NB4 (cell line): ENCODE data around the gene KASH5.

Experiments used
- DNase-seq: peaks from one replicate; pipeline ENCODE4 v3.0.0; 2010; ENCODE audit warnings: low read depth
- H3K4me3 ChIP-seq: one replicate; pipeline ENCODE4 v1.5.1; 2011; ENCODE audit warnings: mild to moderate bottlenecking, low read depth, low read length, moderate library complexity
- MYC ChIP-seq: IDR thresholded peaks from 2 replicates; pipeline ENCODE4 v1.6.1; 2011; ENCODE audit warnings: low read depth, low read length
- POLR2A ChIP-seq: IDR thresholded peaks from 2 replicates; pipeline ENCODE4 v1.6.1; 2011; ENCODE audit warnings: mild to moderate bottlenecking; ENCODE audit not compliant: insufficient read length; ENCODE audit errors: extremely low read depth
- TF ChIP-seq, protein P1 (sequence below): IDR thresholded peaks from 2 replicates; pipeline ENCODE4 v1.6.1; 2011; ENCODE audit warnings: low read depth, low read length
- TF ChIP-seq, protein P2 (sequence below): IDR thresholded peaks from one replicate; pipeline ENCODE4 v1.5.1; 2012; ENCODE audit warnings: low read depth, low read length

Gene KASH5, protein sequence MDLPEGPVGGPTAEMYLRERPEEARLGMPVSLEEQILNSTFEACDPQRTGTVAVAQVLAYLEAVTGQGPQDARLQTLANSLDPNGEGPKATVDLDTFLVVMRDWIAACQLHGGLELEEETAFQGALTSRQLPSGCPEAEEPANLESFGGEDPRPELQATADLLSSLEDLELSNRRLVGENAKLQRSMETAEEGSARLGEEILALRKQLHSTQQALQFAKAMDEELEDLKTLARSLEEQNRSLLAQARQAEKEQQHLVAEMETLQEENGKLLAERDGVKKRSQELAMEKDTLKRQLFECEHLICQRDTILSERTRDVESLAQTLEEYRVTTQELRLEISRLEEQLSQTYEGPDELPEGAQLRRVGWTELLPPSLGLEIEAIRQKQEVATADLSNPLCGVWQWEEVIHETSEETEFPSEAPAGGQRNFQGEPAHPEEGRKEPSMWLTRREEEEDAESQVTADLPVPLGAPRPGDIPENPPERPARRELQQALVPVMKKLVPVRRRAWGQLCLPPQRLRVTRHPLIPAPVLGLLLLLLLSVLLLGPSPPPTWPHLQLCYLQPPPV

DNA sequence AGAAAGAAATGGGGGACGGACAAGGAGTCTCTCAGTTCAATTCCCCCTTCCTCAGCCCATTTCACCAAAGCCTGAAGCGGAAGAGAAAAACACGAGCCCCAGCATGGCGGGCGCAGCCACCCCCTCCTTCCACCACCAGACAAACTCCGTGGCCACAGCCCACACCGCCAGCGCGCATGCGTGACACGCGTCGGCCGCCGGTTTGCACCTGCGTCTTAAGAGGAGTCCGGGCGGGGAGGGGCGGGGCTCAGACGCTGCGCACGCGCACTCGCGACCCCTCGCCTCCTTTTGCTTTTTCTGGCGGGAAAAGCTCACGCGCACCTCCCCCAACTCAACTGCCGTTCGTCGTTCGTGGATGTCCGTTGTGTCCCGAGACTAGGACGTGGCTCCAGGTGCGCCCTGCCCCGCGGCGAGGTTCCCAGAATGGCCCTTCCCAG is at the start of gene KASH5:
Gene KASH5 (plus strand): TSS at position 314 of the 437 bp plus-strand sequence. CDS start 2,635 bp downstream, outside the sequence.
- DNase-seq: no peak
- TF ChIP-seq MYC (no peak), POLR2A (no peak)
- TF ChIP-seq, protein P1, sequence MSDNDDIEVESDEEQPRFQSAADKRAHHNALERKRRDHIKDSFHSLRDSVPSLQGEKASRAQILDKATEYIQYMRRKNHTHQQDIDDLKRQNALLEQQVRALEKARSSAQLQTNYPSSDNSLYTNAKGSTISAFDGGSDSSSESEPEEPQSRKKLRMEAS: no peak
- TF ChIP-seq, protein P2, sequence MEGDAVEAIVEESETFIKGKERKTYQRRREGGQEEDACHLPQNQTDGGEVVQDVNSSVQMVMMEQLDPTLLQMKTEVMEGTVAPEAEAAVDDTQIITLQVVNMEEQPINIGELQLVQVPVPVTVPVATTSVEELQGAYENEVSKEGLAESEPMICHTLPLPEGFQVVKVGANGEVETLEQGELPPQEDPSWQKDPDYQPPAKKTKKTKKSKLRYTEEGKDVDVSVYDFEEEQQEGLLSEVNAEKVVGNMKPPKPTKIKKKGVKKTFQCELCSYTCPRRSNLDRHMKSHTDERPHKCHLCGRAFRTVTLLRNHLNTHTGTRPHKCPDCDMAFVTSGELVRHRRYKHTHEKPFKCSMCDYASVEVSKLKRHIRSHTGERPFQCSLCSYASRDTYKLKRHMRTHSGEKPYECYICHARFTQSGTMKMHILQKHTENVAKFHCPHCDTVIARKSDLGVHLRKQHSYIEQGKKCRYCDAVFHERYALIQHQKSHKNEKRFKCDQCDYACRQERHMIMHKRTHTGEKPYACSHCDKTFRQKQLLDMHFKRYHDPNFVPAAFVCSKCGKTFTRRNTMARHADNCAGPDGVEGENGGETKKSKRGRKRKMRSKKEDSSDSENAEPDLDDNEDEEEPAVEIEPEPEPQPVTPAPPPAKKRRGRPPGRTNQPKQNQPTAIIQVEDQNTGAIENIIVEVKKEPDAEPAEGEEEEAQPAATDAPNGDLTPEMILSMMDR: no peak
- no peak within 1 kb of the TSS for H3K4me3 ChIP-seq

DNA sequence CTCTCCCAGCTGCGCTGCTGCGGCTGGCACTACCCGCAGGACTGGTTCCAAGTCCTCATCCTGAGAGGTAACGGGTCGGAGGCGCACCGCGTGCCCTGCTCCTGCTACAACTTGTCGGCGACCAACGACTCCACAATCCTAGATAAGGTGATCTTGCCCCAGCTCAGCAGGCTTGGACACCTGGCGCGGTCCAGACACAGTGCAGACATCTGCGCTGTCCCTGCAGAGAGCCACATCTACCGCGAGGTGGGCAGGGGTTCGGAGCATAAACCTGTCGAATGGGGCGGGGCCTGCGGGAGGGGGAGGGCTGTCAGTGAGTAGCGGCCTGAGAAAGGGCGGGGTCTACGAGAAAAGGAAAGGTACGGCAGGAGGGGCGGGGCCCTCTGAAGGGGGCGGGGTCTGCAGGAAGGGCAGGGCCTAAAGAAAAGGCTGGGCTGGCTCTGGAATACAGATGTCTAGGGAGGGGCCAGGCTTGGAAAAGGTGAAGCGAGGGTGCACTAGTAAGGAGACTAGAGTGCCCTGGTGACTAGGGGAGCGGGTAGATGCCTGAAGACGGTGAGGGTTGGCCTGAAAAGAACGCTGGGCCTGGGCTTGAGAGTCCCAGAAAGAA is 49.3 kb upstream of the KASH5 start:
- no peak for DNase-seq
- H3K4me3 ChIP-seq: no peak overlapping the region
- TF ChIP-seq, protein P1: no peak
- TF ChIP-seq MYC (no peak), POLR2A (no peak)
- TF ChIP-seq, protein P2: no peak

DNA sequence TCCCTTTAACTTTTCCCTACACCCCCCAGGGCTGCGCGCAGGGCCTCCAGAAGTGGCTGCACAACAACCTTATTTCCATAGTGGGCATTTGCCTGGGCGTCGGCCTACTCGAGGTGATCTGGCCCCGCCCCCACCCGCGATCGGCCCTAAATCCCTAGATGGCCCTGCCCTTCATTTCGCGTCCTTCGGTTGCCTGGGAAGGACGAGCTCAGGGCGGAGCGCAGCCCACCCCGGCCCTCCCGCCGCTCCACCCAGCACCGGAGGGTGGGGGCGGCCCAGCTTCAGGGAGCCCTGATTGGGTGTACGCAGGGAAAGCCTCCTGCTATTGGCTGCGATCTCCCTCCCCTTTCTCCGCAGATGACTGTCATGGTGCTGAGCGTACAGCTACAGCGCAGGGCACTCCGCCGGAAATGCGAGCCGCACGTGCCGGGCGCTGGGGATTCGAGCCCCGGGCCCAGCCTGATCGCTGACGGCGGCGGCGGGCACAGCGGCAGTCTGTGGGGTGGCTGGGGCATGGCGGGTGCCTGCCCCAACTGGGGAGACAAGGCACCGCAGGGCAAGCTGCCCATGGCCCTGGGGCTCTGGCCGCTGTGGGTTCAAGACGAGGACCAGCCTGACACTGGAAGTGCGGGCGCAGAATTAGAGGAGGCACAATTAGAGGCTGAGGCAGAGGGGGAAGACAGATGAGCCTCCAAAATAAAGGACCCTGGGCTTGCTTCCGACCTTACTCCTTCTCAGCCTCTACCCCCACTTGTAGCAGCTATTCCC is 48.6 kb upstream of the KASH5 start:
- no peak for DNase-seq
- no peak overlapping the region for H3K4me3 ChIP-seq
- TF ChIP-seq POLR2A: no peak
- TF ChIP-seq, protein P2: no peak
- TF ChIP-seq, protein P1: no peak
- no peak for TF ChIP-seq MYC

DNA sequence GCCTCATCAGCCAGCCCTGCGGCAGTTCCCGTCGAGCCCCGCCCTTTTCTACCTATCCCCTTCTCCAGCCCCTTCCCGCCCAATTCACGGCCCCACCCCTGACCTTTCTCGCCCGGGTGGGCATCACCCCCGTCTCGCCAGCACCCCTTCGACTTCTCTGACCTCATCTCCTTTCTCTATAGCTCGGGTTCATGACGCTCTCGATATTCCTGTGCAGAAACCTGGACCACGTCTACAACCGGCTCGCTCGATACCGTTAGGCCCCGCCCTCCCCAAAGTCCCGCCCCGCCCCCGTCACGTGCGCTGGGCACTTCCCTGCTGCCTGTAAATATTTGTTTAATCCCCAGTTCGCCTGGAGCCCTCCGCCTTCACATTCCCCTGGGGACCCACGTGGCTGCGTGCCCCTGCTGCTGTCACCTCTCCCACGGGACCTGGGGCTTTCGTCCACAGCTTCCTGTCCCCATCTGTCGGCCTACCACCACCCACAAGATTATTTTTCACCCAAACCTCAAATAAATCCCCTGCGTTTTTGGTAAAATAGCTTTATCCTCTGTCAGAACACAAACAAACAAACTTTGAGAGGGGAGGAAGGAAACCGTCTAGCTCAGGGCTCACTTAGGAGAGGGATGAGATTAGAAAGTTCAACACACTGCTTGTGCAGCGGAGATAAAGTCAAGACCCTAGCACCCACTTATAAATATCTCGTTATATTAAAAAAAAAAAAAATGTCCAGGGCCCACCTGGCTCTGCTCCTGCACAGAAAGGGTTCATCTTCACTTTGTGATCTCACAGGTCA is 47.8 kb upstream of the KASH5 start:
- TF ChIP-seq POLR2A (no peak), MYC (0 out of 2 replicates have a peak, but pooled peaks have one; percentile 23)
- TF ChIP-seq, protein P1: peak; percentile 92
- TF ChIP-seq, protein P2: no peak
- no peak overlapping the region for H3K4me3 ChIP-seq
- peak; percentile 82 for DNase-seq
